Effector CD8-positive, alpha-beta T cell (primary cell): ENCODE results near the gene GNB3.
"Not testable (repeated sequence)": the region's sequence is repeated elsewhere in the genome, so short reads cannot be mapped to it uniquely, and the experiment has no call there.

Experiments
- DNase-seq: peaks from one replicate; lab custom pipeline; 2025; lab: John Stamatoyannopoulos, UW

GNB3 gene

DNA sequence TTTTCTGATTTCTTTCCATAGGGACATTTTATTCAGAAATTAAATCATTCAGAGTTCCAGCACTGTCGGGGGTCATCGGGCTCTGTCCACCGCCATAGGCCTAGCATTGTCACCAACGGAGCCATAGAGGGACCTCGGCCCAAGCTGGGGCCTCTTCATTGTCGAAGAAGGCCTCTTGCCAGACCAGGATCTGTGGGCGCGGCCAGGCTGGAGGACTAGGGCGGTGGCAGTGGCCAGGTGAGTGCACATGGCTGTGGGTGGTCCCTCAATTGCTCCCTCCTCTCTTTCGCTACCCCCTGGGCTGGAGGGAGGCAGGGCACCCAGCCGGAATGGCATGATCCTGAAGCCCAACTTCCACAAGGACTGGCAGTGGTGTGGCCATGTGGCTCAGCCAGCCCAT lies 43.0 kb downstream of the GNB3 start:
- no peak for DNase-seq

DNA sequence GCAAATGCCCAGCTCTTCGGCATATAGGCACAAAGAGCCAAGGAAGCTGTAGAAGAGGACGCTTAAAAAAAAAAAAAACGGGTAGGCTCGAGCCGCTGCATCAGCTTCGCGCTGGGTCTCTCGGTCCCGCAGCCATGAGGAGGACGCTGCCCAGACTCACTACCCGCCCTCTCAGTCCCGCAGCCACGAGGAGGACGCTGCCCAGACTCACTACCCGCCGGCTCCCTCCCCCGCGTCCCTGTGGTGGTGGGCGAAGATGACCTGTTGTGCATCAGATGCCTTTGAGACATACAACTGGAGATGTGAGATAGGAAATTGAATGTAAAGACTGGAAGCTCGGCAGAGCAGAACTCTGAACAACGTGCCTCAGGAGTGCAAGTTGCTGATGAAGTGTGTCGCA lies 43.8 kb downstream of the GNB3 start:
- no peak for DNase-seq

DNA sequence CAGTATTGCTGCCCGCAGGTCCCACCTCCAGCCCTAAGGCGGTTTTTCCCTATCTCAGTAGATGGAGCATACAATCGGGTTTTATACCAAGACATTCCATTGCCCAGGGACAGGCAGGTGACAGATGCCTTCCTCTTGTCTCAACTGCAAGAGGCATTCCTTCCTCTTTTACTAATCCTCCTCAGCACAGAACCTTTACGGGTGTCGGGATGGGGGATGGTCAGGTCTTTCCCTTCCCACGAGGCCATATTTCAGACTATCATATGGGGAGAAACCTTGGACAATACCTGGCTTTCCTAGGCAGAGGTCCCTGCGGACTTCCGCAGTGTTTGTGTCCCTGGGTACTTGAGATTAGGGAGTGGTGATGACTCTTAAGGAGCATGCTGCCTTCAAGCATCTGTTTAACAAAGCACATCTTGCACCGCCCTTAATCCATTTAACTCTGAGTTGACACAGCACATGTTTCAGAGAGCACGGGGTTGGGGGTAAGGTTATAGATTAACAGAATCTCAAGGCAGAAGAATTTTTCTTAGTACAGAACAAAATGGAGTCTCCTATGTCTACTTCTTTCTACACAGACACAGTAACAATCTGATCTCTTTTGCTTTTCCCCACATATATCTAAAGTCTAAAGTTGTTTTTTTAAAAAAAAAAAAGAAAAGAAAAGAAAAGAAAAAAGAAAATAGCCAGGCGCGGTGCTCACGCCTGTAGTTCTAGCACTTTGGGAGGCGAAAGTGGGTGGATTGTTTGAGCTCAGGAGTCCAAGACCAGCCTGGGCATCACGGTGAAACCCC lies 45.7 kb downstream of the GNB3 start:
- not testable (repeated sequence) for DNase-seq

DNA sequence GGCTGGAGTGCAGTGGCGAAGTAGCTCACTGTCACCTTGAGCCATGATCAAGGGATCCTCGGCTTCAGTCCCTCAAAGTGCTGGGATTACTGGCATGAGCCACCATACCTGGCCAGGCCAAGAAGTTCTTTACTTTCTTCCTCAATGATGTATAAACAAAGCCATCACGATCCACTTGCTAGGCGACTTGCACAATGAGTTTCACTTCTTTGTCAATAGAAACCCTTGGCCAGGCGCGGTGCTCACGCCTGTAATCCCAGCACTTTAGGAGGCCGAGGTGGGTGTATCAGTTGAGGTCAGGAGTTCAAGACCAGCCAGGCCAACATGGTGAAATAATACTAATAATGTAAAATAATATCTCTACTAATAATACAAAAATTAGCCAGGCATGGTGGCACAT lies 46.7 kb downstream of the GNB3 start:
- DNase-seq = no peak

DNA sequence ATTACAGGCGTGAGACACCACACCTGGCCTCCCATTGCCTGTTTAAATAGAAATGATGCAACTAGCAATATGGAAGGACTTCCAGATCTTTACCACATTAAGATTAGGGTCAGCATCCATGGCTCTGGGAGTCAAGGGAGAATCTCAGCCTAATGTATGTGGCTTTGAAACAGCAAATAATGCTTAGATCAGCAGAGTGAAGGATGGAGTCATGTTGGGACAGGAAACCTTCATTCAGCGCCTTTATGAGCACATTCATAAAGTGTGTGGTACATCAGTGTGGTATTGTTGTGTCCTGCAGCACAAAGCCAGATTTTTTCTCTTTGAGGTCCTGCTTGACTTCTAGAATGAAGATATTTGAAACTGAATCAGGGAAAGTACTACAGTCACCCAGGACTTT lies 47.6 kb downstream of the GNB3 start:
- DNase-seq = no peak

DNA sequence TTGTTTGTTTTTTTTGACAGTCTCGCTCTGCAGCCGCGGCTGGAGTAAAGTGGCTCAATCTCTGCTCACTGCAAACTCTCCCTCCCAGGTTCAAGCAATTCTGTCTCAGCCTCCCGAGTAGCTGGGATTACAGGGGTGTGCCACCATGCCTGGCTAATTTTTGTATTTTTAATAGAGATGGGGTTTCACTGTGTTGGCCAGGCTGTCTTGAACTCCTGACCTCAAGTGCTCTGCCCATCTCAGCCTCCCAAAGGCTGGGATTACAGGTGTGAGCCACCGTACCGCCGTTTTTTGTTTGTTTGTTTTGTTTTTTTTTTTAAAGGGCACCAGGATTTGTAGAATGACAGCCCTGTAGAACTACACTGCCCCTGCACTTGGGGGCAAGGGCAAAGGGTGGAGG lies 48.1 kb downstream of the GNB3 start:
- not testable (repeated sequence) for DNase-seq

DNA sequence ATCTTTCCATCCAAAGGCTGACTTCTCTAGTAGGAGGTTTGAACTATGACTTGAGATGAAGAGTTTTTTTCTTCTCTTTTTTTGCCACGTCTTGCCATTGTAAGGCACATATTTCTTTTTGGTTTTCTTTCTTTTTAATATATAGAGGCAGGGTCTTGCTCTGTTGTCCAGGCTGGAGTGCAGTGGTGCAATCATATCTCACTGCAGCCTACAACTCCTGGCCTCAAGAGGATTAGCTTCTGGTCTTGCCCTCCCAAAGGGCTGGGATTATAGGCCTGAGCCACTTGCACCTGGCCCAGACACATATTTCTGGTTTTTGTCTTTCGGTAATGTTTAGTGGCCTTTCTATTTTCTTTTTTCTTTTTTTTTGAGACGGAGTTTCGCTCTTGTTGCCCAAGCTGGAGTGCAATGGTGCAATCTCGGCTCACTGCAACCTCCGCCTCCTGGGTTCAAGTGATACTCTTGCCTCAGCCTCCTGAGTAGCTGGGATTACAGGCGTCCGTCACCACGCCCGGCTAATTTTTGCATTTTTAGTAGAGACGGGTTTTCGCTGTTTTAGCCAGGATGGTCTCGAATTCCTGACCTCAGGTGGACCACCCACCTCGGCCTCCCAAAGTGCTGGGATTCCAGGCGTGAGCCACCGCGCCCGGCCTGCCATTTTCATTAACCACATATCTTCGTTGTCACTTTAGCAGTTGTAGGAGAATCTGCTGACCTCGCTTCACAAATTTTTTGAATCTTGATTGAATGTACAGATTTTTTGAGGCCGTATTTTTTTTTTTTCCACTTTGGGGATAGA lies 49.2 kb downstream of the GNB3 start:
- not testable (repeated sequence) for DNase-seq

DNA sequence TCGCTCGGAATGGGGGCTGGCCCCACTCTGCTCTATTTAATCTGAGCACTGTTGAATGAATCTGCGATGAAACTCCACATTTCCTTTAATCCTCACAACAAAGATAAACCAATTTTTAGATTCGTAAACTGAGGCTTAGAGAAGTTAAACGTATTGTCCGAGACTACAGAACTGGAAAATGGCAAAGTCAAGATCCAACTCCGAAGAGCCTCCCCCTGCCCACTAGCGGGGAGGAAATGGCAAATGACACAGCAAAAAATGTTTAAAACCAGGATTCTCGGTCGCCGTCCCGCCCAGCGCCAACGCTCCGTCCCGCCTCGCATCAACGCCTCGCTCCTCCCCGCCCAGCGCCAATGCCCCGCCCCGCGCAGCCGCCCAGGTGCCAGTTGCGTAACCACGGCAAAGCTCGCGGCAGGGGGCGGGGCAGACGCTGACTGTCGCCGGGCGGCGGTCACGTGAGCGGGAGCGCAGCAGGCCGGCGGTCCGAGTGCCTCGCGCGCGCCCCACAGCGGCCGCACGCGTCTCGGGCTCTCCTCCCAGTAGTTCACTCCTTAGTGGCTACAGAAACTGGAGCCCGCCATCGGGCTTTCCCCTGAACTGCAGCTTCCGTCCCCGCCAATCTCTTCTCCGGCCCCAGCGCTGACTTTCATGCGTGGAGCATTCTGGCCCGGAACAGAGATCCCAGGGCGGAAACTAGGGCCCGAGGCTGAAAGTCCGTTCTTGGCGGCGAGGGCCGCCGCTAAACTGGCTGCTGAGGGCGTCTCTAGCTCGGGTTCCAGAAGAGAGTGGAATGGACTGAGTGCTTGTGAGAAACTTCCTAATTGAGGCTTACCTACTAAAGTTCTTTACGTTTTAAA lies 50.3 kb downstream of the GNB3 start:
- peak; percentile 97 for DNase-seq

DNA sequence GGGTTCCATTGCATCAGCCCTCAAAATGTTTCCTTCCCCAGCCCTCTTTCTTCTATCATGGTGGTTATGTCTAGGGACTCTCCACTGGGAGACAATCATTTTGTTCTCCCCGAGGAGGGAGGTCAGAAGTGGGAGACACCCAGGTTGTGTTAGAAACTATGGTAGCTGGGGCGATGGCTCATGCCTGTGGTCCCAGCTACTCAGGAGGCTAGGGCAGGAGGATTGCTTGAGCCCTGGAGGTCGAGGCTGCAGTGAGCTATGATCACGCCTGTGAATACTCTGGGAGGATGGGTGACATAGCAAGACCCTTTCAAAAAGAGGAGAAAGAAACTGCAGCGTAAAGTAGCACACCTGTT lies 50.9 kb downstream of the GNB3 start:
- DNase-seq = no peak

DNA sequence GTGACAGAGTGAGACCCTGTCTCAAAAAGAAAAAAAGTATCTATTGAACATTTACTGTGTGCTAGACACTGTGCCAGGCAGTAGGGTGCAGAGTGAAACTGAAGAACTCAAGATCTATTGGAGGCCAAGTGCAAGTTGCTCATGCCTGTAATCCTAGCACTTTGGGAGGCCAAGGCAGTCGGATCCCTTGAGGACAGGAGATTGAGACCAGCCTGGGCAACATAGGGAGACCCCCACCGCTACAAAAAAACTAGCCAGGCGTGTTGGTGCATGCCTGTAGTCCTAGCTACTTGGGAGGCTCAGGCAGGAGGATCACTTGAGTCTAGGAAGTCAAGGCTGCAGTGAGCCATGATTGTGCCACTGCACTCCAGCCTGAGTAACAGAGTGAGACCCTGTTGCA lies 52.0 kb downstream of the GNB3 start:
- not testable (repeated sequence) for DNase-seq

DNA sequence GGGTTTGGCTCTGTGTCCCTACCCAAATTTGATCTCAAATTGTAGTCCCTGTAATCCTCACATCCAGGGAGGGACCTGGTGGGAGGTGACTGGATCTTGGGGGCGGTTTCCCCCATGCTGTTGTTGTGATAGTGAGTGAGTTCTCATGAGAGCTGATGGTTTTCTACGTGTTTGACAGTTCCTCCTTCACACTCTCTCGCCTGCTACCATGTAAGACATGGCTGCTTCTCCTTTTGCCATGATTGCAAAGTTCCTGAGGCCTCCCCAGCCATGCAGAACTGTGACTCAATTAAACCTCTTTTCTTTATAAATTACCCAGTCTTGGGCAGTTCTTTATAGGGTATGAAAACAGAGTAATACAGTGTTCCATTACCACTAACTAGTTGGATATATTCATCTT lies 53.6 kb downstream of the GNB3 start:
- no peak for DNase-seq
